Stimulated activated CD4-positive, alpha-beta T cell treated with anti-CD3 and anti-CD28 coated beads, Interleukin-15, amount 100 ng/mL, for 24 hours (primary cell): ENCODE data around the gene PABPN1L.
A peak's percentile ranks its signal among the peaks of the same experiment; 100 is the strongest.
"Not testable (repeated sequence)": the region's sequence is repeated elsewhere in the genome, so short reads cannot be mapped to it uniquely, and the experiment has no call there.

Source experiments
- DNase-seq: peaks from one replicate; pipeline ENCODE4 v3.0.0-alpha.2; 2020

The PABPN1L gene

GRCh38 chr16:88824256-88825077 lies 42.0 kb downstream of the PABPN1L start:
- DNase-seq: no peak

- DNase-seq: not testable (repeated sequence)
These were observed 42.8 kb downstream of the PABPN1L start for GRCh38 chr16:88823646-88824045.

GRCh38 chr16:88822281-88823040 lies 44.0 kb downstream of the PABPN1L start:
- no peak for DNase-seq

GRCh38 chr16:88821168-88821850 lies 45.2 kb downstream of the PABPN1L start:
- DNase-seq: no peak

GRCh38 chr16:88820385-88821025 lies 46.0 kb downstream of the PABPN1L start:
- DNase-seq: no peak

GRCh38 chr16:88819126-88819525 lies 47.3 kb downstream of the PABPN1L start:
- no peak for DNase-seq

- DNase-seq: no peak
These were observed 47.9 kb downstream of the PABPN1L start for GRCh38 chr16:88818575-88818874.

GRCh38 chr16:88817785-88818574 lies 48.5 kb downstream of the PABPN1L start:
- no peak for DNase-seq

- no peak for DNase-seq
These were observed 49.5 kb downstream of the PABPN1L start for GRCh38 chr16:88816736-88817535.

GRCh38 chr16:88815901-88816589 lies 50.4 kb downstream of the PABPN1L start:
- DNase-seq: peak; percentile 74

GRCh38 chr16:88815227-88815626 lies 51.2 kb downstream of the PABPN1L start:
- DNase-seq: no peak

GRCh38 chr16:88814144-88814502 lies 52.3 kb downstream of the PABPN1L start:
- no peak for DNase-seq
